CD14-positive monocyte (primary cell): Measurements from ENCODE around the gene RBM38. TPM values are rescaled to one million over a fixed set of nuclear protein-coding genes. Genes with fewer than 3 reads are reported as not detected.

Experiments
- DNase-seq, 3 donors: peaks; one replicate each; pipeline ENCODE4 v3.0.0-alpha.2; 2011 to 2022
- H2AFZ ChIP-seq: 2 replicates; pipeline ENCODE4 v1.6.0; 2012; ENCODE audit warnings: mild to moderate bottlenecking, low read depth, low read length, inconsistent platforms; ENCODE audit not compliant: insufficient read depth, poor library complexity, severe bottlenecking
- H3K27ac ChIP-seq, 2 donors: 1 replicate in 1 of 2; 2 replicates in 1 of 2; pipeline ENCODE4 v1.5.1; 2012 to 2013; ENCODE audit warnings: low read length in 2 of 2, control low read depth in 1 of 2, inconsistent platforms in 1 of 2, low read depth in 1 of 2, mild to moderate bottlenecking in 1 of 2
- H3K27me3 ChIP-seq, 2 donors: one replicate each; pipeline versions ENCODE4 v1.6.0 to v1.6.1; 2011 to 2013; ENCODE audit warnings: low read length in 2 of 2; ENCODE audit not compliant: control insufficient read depth in 2 of 2, insufficient read depth in 2 of 2
- H3K36me3 ChIP-seq, 2 donors: replicated peaks in 1 of 2; 1 replicate in 1 of 2; 2 replicates in 1 of 2; pipeline versions ENCODE4 v1.5.1 to v1.6.1; 2012 to 2013; ENCODE audit warnings: low read length in 2 of 2, control low read depth in 1 of 2, inconsistent platforms in 1 of 2, mild to moderate bottlenecking in 1 of 2; ENCODE audit not compliant: insufficient read depth in 2 of 2, control insufficient read depth in 1 of 2
- H3K4me1 ChIP-seq, 2 donors: 1 replicate in 1 of 2; 2 replicates in 1 of 2; pipeline versions ENCODE4 v1.5.1 to v1.6.1; 2012 to 2013; ENCODE audit warnings: low read length in 2 of 2, control low read depth in 1 of 2, inconsistent platforms in 1 of 2, mild to moderate bottlenecking in 1 of 2, moderate library complexity in 1 of 2; ENCODE audit not compliant: insufficient read depth in 2 of 2, control insufficient read depth in 1 of 2
- H3K4me2 ChIP-seq: replicated peaks from 2 replicates; pipeline ENCODE3; 2012; ENCODE audit warnings: low read length, moderate library complexity, mild to moderate bottlenecking; ENCODE audit not compliant: poor library complexity, severe bottlenecking; ENCODE audit errors: extremely low read depth
- H3K4me3 ChIP-seq, 3 experiments: fragments of 200-600 bp in 1 of 3; sonication (generic) in 1 of 3; replicated peaks in 1 of 3; 1 replicate in 2 of 3; 2 replicates in 1 of 3; pipeline ENCODE4 v1.5.1; 2011 to 2013; ENCODE audit warnings: low read length in 3 of 3, mild to moderate bottlenecking in 3 of 3, control low read depth in 2 of 3, low read depth in 2 of 3, inconsistent platforms in 1 of 3, moderate library complexity in 1 of 3
- H3K79me2 ChIP-seq: 2 replicates; pipeline ENCODE4 v1.6.0; 2012; ENCODE audit warnings: mild to moderate bottlenecking, control low read depth, inconsistent platforms, low read length, moderate library complexity; ENCODE audit not compliant: insufficient read depth
- H3K9ac ChIP-seq: 2 replicates; pipeline ENCODE4 v1.6.0; 2017; ENCODE audit warnings: low read length, mild to moderate bottlenecking; ENCODE audit not compliant: insufficient read depth, poor library complexity, severe bottlenecking
- H3K9me3 ChIP-seq, 2 donors: replicated peaks in 1 of 2; 1 replicate in 1 of 2; 2 replicates in 1 of 2; pipeline versions ENCODE4 v1.5.1 to v1.6.1; 2012 to 2013; ENCODE audit warnings: low read length in 2 of 2, control low read depth in 1 of 2; ENCODE audit not compliant: control insufficient read depth in 1 of 2, insufficient read depth in 1 of 2
- H4K20me1 ChIP-seq: 2 replicates; pipeline ENCODE4 v1.6.0; 2012; ENCODE audit warnings: mild to moderate bottlenecking, low read length, control low read depth, moderate library complexity; ENCODE audit not compliant: insufficient read depth
- H3K27ac Mint-ChIP-seq, 7 donors: one replicate each; pipeline ENCODE4 v1.8.0; 2020; ENCODE audit warnings: mild to moderate bottlenecking in 7 of 7, mixed read lengths in 7 of 7, moderate library complexity in 6 of 7, inconsistent platforms in 2 of 7
- H3K27me3 Mint-ChIP-seq, 3 donors: one replicate each; pipeline ENCODE4 v1.8.0; 2021 to 2022; ENCODE audit warnings: low read depth in 3 of 3, mild to moderate bottlenecking in 3 of 3, mixed read lengths in 3 of 3, moderate library complexity in 3 of 3, inconsistent platforms in 1 of 3
- H3K36me3 Mint-ChIP-seq, 2 donors: one replicate each; pipeline ENCODE4 v1.8.0; 2020; ENCODE audit warnings: mixed read lengths in 2 of 2, inconsistent platforms in 1 of 2, mild to moderate bottlenecking in 1 of 2
- H3K4me1 Mint-ChIP-seq: one replicate; pipeline ENCODE4 v1.8.0; 2020; ENCODE audit warnings: mild to moderate bottlenecking, mixed read lengths
- H3K4me3 Mint-ChIP-seq, 2 donors: one replicate each; pipeline ENCODE4 v1.8.0; 2020; ENCODE audit warnings: mild to moderate bottlenecking in 2 of 2, mixed read lengths in 2 of 2, moderate library complexity in 1 of 2
- H3K9me3 Mint-ChIP-seq, 7 donors: one replicate each; pipeline ENCODE4 v1.8.0; 2020 to 2022; ENCODE audit warnings: mixed read lengths in 7 of 7, mild to moderate bottlenecking in 6 of 7, moderate library complexity in 6 of 7, inconsistent platforms in 2 of 7
- WGBS: methylation state at CpG from one replicate; pipeline ENCODE4 v1.1.5; 2013; ENCODE audit warnings: missing lambda C conversion rate; ENCODE audit not compliant: insufficient coverage; 5-methylcytosine and 5-hydroxymethylcytosine counted together
- intact Hi-C, 2 donors: fragments of 100-400 bp; cut with micrococcal nuclease; formaldehyde crosslinking; loops; one replicate each; pipeline versions ENCODE4 v1.15.0 to v1.15.1; 2023
- polyA plus RNA-seq, 3 donors: library from polyadenylated mRNA; depleted of rRNA in 1 of 3; unstranded in 2 of 3; stranded (reverse) in 1 of 3; fragments of 300-500 nt in 2 of 3; fragments of >200 nt in 1 of 3; fragmentation: Illumina TruSeq in 2 of 3; gene quantifications; 1 replicate in 2 of 3; 2 replicates in 1 of 3; pipeline ENCODE4 v1.2.3, GENCODE V29; 2012 to 2021
- TF ChIP-seq, protein P1 (sequence below): fragments of 200-600 bp; IDR thresholded peaks from one replicate; pipeline ENCODE4 v1.8.0; 2022; ENCODE audit warnings: antibody characterized with exemption, mild to moderate bottlenecking

Gene RBM38
- polyA plus RNA-seq, 3 donors: 7.5 to 48.3 (median 17.8) TPM

DNA sequence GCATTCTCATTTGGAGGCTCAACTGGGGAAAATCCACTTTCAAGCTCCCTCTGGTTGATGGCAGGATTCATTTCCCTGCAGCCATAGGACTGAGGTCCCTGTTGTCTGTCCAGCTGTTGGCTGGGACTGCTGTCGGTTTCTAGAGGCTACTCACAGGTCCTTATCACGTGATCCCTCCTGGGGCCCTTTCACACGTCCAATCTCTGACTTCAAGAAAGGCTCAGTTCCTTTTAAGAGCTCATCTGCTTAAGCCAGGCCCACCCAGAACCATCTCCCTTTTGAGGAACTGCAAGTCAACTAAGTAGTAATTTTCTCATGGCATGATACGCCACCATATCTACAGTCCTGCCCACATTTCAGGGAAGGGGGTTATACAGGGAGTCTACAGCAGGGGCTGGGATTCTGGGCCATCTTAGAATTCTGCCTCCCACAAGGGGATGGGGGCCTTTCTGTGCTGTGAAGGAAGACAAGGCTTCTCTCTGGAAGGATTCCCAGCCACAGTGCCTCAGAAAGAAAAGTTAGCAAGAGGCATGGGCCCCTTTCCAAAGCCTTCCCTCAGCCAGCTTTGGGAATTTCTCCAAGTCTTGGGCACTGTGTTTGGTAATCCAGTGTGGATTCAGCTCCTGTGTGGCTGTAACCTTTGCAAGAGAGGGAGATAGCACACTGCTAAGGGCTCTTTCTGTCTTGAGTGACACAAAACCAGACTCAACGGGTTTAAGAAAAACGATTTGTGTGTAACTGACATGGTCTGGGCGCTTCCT lies 67.4 kb downstream of the RBM38 start:
- peak overlapping the region in 1 of 2 donors; percentile 3 for H3K27ac ChIP-seq
- peak overlapping the region in 6 of 7 donors; percentile 3 to 83 (median 56) for H3K27ac Mint-ChIP-seq
- intact Hi-C loops: no loop called here
- peak overlapping the region in 1 of 3 experiments; percentile 33 for H3K4me3 ChIP-seq
- H3K4me1 Mint-ChIP-seq: peaks cover 64% of the 10 kb centered on the region
- H3K9me3 ChIP-seq: peaks cover 0 to 3% of the 10 kb centered on the region in 2 donors
- H3K4me3 Mint-ChIP-seq: peak overlapping the region in 1 of 2 donors; percentile 4
- H3K36me3 Mint-ChIP-seq: peaks cover 2% of the 10 kb centered on the region in 2 donors
- 34% methylated on average over 6 of the region's 7 CpGs for WGBS
- H3K9ac ChIP-seq: no peak overlapping the region
- peaks cover 0 to 3% (median 1%) of the 10 kb centered on the region in 7 donors for H3K9me3 Mint-ChIP-seq
- peaks cover 0 to 6% (median 3%) of the 10 kb centered on the region in 3 donors for H3K27me3 Mint-ChIP-seq
- H3K36me3 ChIP-seq: no peaks in the 10 kb centered on the region
- peak; percentile 58 to 75 (median 67) for DNase-seq
- H3K27me3 ChIP-seq: no peaks in the 10 kb centered on the region
- no peaks in the 10 kb centered on the region for H4K20me1 ChIP-seq
- no peak overlapping the region for H3K4me2 ChIP-seq
- H2AFZ ChIP-seq: peak overlapping the region; percentile 2
- TF ChIP-seq, protein P1, sequence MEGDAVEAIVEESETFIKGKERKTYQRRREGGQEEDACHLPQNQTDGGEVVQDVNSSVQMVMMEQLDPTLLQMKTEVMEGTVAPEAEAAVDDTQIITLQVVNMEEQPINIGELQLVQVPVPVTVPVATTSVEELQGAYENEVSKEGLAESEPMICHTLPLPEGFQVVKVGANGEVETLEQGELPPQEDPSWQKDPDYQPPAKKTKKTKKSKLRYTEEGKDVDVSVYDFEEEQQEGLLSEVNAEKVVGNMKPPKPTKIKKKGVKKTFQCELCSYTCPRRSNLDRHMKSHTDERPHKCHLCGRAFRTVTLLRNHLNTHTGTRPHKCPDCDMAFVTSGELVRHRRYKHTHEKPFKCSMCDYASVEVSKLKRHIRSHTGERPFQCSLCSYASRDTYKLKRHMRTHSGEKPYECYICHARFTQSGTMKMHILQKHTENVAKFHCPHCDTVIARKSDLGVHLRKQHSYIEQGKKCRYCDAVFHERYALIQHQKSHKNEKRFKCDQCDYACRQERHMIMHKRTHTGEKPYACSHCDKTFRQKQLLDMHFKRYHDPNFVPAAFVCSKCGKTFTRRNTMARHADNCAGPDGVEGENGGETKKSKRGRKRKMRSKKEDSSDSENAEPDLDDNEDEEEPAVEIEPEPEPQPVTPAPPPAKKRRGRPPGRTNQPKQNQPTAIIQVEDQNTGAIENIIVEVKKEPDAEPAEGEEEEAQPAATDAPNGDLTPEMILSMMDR: no peak
- H3K79me2 ChIP-seq: no peaks in the 10 kb centered on the region
- peaks cover 50 to 58% of the 10 kb centered on the region in 2 donors for H3K4me1 ChIP-seq

Other genes with a start within 250 kb of the RBM38 start
- gene BMP7, start 124.8 kb upstream of the RBM38 start, polyA plus RNA-seq: not detected
- not detected for gene SPO11, start 61.6 kb upstream of the RBM38 start, polyA plus RNA-seq
- gene RAE1, start 40.1 kb upstream of the RBM38 start, polyA plus RNA-seq: 10 to 100 TPM; 15.8 to 27.5 (median 21.7) TPM
- gene CTCFL, start 133.7 kb downstream of the RBM38 start, polyA plus RNA-seq: not detected
- not detected for gene PCK1, start 169.7 kb downstream of the RBM38 start, polyA plus RNA-seq
- 10 to 100 TPM in 1 of 3 donors, 1 to 10 TPM in 2; 2.8 to 25.9 (median 3.0) TPM for gene ZBP1, start 229.0 kb downstream of the RBM38 start, polyA plus RNA-seq